ENCODE results near the gene CTTNBP2.

Gene CTTNBP2

DNA sequence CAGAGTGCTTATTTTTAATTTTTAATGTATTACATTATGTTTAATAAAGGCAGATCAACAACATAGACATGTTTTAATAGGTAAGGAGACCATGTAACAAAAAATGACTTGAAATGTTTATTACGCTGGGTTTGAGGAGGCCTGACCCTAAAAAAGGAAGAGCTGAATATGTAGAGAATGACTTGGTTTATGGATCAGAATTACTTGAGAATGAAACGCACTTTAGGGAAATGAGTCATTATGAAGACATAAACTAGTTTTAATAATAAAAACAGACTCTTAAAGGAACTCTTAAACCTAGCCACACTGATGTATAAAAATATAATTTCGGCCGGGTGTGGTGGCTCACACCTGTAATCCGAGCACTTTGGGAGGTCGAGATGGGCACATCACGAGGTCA is 56.5 kb downstream of the CTTNBP2 start:
- no peak for DNase-seq

DNA sequence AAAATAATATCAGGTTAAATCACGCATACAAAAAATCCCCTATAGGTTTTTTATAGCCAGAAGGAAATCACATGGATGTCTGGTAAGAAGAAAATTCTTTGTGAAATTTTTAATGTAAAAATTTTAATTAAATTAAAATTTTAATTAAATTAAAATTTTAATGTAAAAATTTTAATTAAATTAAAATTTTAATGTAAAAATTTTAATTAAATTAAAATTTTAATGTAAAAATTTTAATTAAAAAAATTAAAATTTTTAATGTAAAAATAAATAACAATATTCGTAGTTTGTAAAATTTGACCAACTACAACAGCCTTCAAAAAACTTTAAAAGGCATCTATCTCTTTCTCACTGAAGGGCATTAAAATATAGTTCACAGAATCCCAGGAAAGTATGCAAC is 61.5 kb downstream of the CTTNBP2 start:
- no peak for DNase-seq

DNA sequence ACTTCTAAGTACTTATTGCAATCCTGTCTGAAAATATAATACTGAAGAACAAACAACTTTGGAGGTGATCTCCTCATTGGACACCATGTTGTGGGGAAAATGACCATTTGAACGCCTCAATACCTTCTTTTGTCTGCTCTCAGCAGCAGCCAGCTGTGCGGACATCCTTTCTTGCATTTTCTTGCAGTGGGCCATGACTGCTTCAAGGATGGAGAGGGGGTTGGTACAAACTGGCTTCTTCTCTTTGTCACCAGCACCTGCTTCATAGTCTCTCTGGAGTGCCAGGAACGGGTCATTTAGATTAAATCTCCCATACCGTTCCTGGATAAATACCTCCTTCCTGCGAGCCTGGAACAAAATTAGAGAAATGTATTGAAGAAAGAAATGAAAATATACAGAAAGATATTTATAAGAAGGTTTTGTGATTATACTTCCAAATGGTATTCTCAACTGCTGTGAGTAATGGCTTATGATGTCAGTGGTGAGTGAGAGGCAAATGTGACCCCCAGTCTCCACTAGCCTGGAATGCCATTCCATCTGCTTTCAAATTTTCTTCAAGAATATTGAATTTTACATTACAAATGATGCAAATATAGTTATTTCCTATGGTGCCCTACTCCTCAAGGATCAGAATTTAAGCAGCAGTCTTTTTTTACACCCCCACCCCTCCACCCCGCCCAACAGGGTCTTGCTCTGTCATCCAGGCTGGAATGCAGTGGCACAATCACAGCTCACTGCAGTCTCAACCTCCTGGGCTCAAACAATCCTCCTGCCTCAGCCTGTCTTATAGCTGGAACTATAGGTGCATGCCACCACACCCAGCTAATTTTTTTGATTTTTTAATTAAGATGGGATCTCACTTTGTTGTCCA is 62.4 kb downstream of the CTTNBP2 start:
- DNase-seq, result no peak

DNA sequence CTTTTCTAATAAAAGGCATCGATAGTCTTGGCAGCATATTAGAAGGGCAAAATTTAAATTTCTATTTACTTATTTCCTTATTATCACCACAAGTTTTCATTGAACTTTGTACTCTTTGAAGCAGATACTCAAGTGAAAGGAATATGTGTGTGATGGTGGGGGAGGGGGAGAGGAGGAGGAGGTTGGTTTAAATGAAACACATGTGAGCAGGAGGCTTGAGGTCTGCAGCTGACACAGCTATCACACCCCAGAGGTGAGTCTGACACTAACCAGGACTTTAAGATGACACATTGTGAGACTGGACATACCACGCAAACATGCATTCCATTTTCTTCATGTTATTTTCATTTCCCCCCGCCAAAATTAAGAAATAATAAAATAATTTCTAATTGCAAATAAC is 63.3 kb downstream of the CTTNBP2 start:
- DNase-seq, result no peak

DNA sequence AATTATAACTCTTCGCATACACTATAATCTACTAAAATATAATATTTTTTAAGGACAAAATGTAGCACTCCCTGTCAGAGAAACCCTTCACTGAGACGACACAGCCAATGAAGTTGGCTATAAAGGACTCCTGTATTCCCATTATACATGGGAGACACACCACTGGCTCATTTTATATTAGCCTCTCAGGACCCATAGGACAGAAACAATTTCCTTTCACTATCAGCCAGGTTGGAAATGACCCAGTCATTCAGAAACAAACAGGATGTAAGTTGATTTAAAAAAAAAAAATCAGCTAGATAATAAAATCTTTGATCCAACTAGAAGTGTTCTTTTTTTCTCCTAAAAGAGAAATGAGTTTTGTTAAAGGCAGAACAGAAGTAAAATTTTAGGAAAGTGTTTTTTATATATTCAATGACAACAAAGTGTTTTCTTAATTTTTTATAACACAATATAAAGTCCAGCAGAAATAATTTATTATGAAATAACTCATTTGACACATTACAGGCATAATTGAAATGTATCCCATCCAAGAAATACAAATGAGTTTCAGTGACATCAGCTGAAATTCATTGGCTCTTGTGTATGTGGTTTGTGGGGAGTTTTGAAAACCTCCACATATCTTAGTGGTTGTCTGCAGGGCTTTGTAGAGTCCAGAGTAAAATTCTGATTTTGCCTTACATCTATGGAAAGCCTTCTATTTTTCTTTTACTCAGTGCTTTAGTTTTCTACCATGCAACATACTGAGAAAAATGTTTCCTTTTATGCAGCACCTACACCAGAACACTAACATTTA is 64.1 kb downstream of the CTTNBP2 start:
- DNase-seq, result no peak

DNA sequence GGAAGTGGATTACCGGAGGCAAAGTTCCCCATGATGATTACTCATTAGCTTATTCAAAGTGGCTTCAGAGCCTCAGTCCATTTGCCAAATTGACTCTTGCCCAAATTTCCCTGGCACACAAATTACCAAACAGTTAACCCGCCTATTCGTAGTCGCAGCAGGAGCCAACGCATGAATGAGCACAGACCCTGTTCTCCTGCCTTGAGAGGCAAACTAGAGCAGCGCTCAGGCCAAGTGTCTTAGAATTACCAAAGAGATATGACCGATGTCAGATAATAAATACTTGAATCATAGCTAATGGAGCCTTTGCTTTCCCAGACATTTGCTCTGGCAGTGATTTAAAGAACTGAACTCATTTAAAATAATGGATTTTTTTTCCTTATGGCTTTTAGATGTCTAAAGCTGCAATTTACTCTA is 64.9 kb downstream of the CTTNBP2 start:
- no peak for DNase-seq

DNA sequence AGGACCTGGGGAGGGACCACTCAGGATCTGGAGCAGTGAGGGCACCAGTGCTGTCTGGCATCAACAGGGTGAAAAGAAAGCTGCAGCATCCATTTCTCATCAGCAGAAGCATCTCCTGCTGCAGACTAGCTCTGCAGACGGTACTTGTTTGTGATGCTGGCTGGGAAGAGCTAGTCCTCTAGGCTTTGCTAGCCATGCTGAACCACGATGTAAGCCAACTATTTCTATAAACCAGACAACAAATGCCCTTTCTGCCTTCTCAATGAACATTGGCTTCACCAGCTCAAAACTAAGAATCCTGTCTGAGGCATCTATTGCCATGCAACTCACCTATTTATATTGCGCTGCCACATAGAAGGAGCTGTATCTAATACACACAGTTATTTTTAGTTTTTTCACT is 65.6 kb downstream of the CTTNBP2 start:
- no peak for DNase-seq

DNA sequence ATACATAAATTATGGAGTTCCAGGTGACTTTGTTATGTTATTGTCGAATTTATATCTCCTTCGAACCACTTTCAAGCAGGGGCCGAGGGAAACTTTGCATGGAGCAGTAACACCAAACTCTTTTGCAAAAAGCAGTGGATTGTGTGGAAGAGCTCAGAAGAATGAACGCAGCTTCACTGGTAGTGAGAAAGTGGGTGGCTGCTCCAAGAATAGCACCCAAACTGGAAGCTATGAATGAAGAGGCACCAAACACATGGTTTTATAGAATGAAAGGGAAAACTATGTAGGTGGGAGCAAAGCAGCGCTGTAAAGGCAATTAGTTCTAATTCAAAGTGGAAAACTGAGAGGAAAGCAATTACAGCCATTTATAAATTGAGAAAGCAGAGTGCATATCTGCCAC is 67.2 kb downstream of the CTTNBP2 start:
- DNase-seq, result no peak

DNA sequence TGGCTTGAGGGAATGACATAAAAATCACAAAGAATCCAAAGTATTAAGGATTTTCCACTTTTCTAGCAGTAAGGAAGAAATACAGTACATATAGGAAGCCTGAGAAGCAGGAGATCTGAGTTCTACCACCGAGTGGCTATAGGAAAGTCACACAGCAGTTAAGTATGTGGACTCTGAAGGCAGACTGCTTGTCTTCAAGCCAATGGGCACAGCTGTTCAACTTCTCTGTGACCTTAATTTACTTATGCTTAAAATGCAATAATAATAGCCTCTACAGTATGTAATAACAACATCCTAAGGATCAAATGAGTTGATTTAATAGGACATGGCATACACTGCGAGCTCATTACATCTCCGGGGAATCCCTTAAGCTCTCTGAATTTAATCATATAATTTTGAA is 68.0 kb downstream of the CTTNBP2 start:
- DNase-seq, result no peak

DNA sequence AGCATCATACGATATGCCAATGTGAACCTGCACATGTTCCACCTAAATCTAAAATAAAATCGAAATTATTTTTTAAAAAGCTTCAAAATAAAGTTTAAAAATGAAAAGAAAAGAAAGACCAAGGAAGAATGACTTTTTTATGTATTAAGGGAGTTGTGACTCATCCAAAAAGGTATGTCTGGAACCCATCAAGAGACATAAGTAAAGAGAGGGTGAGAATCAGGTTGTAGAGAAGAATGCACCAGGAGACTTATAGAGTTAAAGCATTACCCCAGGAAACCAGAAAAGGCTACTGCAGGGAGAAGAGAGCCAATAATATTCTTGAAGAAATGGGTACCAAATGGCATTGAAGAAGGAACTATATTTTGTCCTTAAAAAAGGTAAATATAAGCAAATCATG is 69.8 kb downstream of the CTTNBP2 start:
- no peak for DNase-seq

DNA sequence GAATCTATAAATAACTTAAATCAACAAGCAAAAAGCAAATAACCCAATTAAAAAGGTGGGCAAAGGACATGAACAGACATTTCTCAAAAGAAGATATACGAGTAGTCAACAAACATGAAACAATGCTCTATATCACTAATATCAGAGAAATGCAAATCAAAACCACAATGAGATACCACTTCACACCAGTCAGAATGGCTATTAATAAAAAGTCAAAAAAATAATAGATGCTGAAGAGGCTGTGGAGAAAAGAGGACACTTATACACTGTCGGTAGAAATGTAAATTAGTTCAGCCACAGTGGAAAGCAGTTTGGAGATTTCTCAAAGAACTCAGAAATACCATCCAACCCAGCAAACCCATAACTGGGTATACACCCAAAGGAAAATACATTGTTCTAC is 70.6 kb downstream of the CTTNBP2 start:
- DNase-seq, result no peak

DNA sequence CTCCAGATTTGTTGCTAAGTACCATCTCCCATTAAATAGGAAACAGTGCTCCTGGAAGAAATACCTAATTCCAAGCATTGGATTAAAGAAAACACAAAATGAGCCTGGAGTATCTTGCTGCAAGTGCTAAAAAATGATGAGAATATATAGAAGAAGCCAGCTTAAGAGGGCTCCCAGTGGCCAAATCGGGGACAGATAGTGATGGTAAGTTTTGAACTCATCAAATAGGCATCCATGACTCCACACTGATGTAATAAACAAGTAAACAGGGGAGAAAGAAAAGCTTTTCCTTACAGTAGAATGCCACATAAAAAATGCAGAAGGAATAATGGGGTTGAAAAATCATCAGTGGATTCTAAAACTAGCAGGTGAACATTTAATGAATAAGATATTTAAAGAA is 72.4 kb downstream of the CTTNBP2 start:
- DNase-seq, result no peak

DNA sequence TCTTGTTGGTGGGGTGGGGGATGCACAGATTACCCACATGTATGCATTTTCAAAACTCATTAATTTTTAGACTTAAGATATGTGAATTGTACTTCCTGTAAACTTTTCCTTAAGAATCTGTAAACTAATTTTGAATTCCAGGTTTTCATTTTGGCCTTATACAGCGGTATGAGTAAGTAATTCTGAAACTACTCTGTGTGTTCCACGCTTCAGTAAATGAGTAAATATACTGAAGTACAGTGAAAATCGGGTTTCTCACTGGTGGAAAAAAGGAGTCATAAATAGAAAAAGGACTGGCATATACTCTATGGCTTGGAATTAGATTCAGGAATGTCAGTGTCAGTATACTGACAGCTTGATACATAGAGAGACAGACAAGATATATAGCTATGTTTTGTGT is 72.8 kb downstream of the CTTNBP2 start:
- no peak for DNase-seq

DNA sequence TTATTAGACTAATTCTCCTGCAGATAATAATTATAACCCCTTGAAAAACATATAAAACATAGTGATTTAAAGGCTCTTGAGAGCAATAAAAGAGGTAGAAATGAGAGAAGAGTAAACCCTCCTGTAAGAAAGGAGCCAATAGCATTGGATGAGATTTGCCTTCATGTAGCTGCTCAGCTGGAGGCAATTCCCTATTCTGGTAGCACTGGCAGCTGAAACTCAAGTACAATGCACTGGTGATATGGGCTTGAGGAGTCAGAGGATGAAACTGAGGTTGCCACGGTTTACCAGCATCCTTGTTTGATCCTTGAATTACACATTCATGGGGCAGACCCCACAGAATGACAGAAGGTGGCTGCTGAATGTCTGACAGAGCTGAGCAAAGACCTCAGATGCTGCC is 76.4 kb downstream of the CTTNBP2 start:
- no peak for DNase-seq

DNA sequence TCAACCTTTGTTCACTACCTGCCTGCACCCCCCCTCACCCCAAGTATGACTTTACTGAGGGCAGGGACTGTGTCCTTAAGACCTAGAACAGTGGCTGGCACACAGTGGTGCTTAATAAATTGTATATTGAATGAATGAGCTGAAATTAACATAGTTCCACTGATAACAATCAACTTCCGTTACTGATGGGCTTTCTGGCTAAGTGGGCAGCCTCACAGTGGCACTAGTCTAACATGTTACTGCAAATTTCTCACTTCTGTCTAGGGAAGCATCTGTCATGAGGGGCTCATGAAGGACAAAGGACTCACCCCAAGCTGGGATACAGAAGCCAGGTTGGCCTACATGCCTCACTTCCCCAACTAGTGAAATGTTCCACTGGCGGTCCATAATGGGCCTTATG is 79.3 kb downstream of the CTTNBP2 start:
- no peak for DNase-seq

DNA sequence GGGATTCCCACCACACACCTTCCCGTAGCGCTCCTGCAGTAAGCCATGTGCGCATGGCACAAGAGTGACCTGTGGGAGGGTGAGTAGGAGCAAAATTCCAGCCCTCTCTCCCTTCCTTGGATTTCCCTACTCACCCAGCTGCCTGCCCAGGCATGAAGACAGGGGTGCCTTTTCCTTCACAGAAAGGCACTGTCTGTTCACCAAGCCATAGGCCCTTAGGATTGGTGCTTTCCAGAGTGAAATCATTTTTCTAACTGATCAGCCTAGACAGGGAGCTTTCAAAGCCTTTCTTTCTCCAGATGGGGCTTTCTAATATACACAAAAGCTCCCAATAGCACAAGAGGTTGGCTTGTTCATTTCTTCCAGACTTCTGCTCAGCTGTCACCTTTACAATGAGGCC is 79.7 kb downstream of the CTTNBP2 start:
- no peak for DNase-seq

DNA sequence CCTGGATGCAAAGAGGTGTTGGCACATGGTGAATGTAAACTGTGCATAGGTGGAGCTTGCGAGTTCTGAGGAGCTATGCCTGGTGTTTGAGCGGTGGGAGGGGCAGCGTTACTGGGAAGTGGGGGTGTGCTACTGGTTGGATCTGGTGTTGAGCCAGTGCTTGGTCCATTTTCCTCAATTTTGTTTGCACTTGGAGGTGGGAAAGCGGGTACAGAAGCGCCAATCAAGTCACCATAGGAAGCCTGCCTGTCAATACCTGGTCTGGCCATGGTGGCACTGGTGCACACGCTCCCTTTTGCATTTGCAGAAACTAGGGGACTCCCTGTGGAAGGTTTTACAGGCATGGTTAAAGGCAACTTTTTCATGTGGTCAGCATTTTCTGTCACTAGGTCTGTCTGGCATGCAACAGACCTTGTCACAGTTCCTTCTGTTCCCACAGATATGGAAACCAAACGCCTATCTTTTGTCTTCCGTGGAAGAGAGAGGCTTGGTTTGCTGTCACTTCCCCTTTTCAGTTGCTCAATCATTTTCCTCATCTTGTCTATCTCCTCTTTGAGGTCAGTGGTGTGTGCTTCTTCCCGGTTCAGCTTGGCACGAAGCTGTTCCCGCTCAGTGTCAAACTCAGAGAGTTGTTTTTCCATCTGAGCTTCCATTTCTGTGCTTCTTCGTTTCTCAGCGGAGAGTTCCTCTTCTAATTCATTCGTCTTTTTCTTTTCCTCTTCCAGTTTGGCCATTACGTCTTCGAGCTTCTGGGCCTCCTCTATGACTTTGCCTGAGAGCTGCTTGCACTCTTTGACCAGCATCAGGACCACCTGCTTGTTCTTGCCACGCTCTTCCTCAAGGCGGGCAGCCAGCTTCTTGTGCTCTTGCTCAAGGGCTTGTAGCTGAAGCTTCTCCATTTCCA is 81.1 kb downstream of the CTTNBP2 start:
- no peak for DNase-seq

DNA sequence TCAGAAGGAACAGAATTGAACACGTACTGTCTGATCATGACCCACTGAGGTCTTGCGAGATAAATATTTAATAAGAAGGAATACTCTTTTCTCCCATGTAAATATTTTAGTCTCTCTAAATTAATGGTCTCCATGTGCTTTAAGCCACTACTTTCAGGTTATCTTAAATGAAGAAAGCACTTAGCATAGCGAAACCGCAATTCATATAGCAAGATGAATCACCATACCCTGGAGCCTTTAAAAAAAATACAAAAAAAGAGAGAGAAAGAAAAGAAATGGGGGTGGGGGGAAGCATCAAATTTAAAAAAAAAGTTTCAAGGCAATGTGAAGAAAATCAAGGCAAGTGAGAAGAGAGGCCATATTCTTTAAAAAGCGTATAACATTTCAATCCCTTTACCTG is 82.5 kb downstream of the CTTNBP2 start:
- no peak for DNase-seq

DNA sequence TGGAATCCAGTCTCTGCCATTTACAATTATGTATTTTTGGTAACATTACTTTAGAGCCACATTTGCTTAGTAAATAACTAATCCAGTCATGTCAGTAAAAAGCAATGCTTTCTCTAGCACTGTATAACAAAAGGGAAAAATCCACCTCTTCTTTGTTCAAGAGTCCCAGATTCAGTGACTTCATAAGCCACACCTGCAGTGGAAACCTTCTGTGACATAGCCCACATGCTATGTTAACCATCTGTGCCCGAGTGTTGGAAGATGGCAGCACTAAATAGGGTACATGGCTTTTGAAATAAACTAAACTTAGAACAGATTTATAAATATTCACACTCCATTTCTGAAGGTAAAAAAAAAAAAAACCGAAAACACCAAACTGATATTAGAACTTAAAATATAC is 83.0 kb downstream of the CTTNBP2 start:
- DNase-seq, result no peak

DNA sequence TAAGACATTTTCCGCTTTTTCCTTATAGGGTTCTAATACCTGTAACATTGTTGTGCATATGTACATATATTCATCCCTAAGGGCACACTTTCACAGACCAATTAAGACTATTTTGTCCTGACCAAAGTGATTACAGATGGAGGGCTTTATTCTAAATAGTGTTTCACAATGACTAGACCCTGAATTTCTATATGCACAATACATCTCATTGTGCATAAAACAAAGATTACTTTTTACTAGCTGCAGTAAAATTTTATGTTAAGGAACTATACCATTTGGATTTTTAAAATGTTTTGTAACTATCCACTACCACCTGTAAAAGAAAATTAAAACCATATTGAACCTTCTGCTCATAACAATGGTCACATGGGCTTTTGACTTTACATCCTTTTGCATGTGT is 87.8 kb downstream of the CTTNBP2 start:
- no peak for DNase-seq

DNA sequence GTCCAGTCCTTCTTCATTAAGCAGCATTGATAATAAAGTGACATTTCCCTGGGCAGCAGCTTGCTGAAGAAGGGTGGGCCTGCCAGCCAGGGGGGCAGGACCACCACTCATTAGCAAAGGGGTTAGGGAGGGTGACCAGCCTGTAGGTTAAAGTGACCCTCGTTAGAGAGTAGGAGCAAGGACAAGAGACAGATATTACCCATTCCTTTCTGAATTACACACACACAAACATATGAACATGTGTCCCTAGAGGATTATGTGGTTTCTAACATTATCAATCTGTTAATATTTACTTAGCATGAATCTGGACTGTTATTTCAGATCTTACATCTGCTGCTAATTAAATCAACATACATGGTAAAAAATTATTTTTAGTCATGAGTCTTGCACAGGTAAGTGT is 88.9 kb downstream of the CTTNBP2 start:
- DNase-seq, result no peak

DNA sequence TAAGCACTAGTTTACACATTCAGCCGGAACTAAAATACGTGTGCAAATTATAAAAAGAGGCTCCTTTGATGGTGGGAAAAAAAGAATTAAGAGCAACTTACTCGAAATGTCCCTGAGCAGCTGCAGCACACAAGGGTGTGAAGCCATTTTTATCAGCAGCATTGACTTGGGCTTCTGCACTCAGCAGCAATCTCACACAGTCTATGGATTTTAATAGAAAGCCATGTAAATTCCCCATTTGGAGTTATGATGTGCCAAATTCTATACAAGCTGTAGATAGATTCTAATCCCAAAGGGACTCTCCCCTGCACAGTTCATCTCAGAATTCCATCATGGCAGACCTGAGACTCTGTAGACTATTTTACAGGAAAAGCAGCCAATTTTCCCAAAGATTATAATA is 90.5 kb downstream of the CTTNBP2 start:
- DNase-seq, result no peak

DNA sequence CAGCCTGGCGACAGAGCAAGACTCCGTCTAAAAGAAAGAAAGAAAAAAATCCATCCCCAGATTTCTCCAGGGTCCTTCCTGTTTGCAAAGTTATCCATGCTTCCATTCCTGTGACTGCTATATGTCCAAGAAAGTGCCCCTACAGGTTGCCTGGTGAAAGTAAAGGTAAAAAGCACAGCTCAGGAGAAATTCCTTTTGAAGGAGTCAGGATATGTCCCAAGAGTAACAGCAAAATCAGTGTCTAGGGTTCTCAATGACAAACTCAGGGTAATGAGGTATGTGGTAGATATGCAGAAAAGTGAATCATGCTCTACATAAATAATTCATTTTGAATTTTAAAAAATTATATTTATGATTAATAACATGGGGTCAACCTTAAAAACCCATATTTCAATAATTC is 91.5 kb downstream of the CTTNBP2 start:
- no peak for DNase-seq

Data from activated CD4-positive, alpha-beta T cell treated with anti-CD3 and anti-CD28 coated beads for 1 hour (primary cell).